Heart right ventricle (tissue), 16 donors: Measurements from ENCODE around the gene COL25A1. TPM values are rescaled to one million over a fixed set of nuclear protein-coding genes. Genes with fewer than 3 reads are reported as not detected.

Source experiments
- ATAC-seq, 8 donors: fragments of 200-7000 bp; cut with Tn5 transposase; one replicate each; pipeline ENCODE4 v1.9.1; 2020; ENCODE audit warnings: mild to moderate bottlenecking in 8 of 8, moderate library complexity in 8 of 8, moderate number of reproducible peaks in 1 of 8
- DNase-seq, 2 donors: peaks; one replicate each; pipeline ENCODE4 v3.0.0-alpha.2; 2020
- H3K27ac ChIP-seq, 10 donors: fragments of 200-600 bp; sonication (generic) in 2 of 10; one replicate each; pipeline versions ENCODE4 v1.5.0 to v1.8.0; 2020 to 2022; ENCODE audit warnings: mild to moderate bottlenecking in 3 of 10
- H3K27me3 ChIP-seq, 7 donors: fragments of 200-600 bp; one replicate each; pipeline ENCODE4 v1.8.0; 2021 to 2022; ENCODE audit warnings: mild to moderate bottlenecking in 2 of 7
- H3K36me3 ChIP-seq, 9 donors: fragments of 200-600 bp; sonication (generic) in 1 of 9; one replicate each; pipeline versions ENCODE4 v1.5.0 to v1.8.0; 2020 to 2022; ENCODE audit warnings: mild to moderate bottlenecking in 2 of 9
- H3K4me1 ChIP-seq, 9 donors: fragments of 200-600 bp; sonication (generic) in 1 of 9; one replicate each; pipeline versions ENCODE4 v1.5.0 to v1.8.0; 2020 to 2022; ENCODE audit warnings: mild to moderate bottlenecking in 4 of 9
- H3K4me3 ChIP-seq, 10 donors: fragments of 200-600 bp; sonication (generic) in 2 of 10; one replicate each; pipeline versions ENCODE4 v1.5.0 to v1.8.0; 2020 to 2022; ENCODE audit warnings: mild to moderate bottlenecking in 7 of 10, moderate library complexity in 2 of 10
- H3K9me3 ChIP-seq, 11 donors: fragments of 200-600 bp in 10 of 11; sonication (generic) in 2 of 11; one replicate each; pipeline versions ENCODE4 v1.5.0 to v1.8.0; 2013 to 2022; ENCODE audit warnings: mild to moderate bottlenecking in 2 of 11, control low read depth in 1 of 11, moderate library complexity in 1 of 11
- CTCF ChIP-seq, 9 donors: fragments of 200-600 bp; sonication (generic) in 2 of 9; IDR thresholded peaks; one replicate each; pipeline versions ENCODE4 v1.5.0 to v1.8.0; 2021 to 2022; ENCODE audit warnings: antibody characterized with exemption in 9 of 9, mild to moderate bottlenecking in 5 of 9, moderate library complexity in 1 of 9
- WGBS, 2 donors: extraction: QIAGEN DNeasy Blood & Tissue Kit; methylation state at CpG; one replicate each; pipeline ENCODE4 v1.1.7; 2013; ENCODE audit warnings: inconsistent platforms in 1 of 2; 5-methylcytosine and 5-hydroxymethylcytosine counted together
- intact Hi-C, 10 donors: fragments of 100-400 bp; cut with DNase I; formaldehyde crosslinking; loops; one replicate each; pipeline versions ENCODE4 v1.11.1 to v1.14.2; 2022
- polyA plus RNA-seq, 2 donors: library from polyadenylated mRNA; stranded (reverse); fragments of 200-250 nt; gene quantifications; one replicate each; pipeline ENCODE4 v1.2.3, GENCODE V29; 2013
- total RNA-seq, 10 donors: library from RNA; stranded (reverse); fragmentation: NEBNext Ultra II Directional in 3 of 10; extraction: Animal tissue kit (Norgen Biotek cat#: 25700) in 3 of 10; gene quantifications; one replicate each; pipeline versions ENCODE4 v1.2.1 to v1.2.4, GENCODE V29; 2021 to 2023
- donor health status: Arrhythmogenic right ventricular cardiomyopathy.
- donor health status: ischemic (EF 13 %, LVEDD 7.1; RV severe dilation, severe dysfunction).
- donor health status: healthy with polysubstance abuse.
- donor health status: DM: no; HTN: yes; CAD: no.
- donor health status: DM: no; HTN: no; CAD: no.
- donor health status: ischemic (EF 25% LVEDD 6.9; RV normal size, moderate dysfunction).
- donor health status: ischemic (EF 25% LVEDD 5.7; RV mildly dilated, moderate dysfunction).
- donor health status: healthy.
- donor health status: DM: yes; HTN: yes; CAD: no.
- donor health status: Ischemic cardiomyopathy.
- donor health status: ischemic (EF 35%, LVEDD 5.7; RV mildly dilated, moderate dysfunction).
- donor health status: nonischemic (EF 11% LVEDD 7.7; RV severe dilation, severe dysfunction).
- donor health status: DM: yes; HTN: yes; CAD: no.
- donor health status: PGD.
- donor health status: ischemic (EF 29% LVEDD 5.4; RV normal size, mild dysfunction).
- donor health status: nonischemic (EF 23%, LVEDD 6.1; RV moderate dilation, normal function).

COL25A1 gene
- total and polyA plus RNA-seq, 12 donors = 0.07 to 1.2 (median 0.41) TPM

- DNase-seq (no peak), ATAC-seq (no peak)
- no peak overlapping the region for H3K27ac ChIP-seq
- H3K36me3 ChIP-seq = no peaks in the 10 kb centered on the region
- no peaks in the 10 kb centered on the region for H3K4me1 ChIP-seq
- intact Hi-C loops = no loop called here
- 60 to 70% methylated on average over 9 of the region's 9 CpGs for WGBS, 2 donors
- no peaks in the 10 kb centered on the region for H3K9me3 ChIP-seq
- H3K27me3 ChIP-seq = no peaks in the 10 kb centered on the region
- no peak overlapping the region for H3K4me3 ChIP-seq
- TF ChIP-seq CTCF (IDR thresholded peaks at IDR 0.05) = no peak
Measured at GRCh38 chr4:109091727-109092409, 210.6 kb downstream of the COL25A1 start.

- H3K27me3 ChIP-seq = no peaks in the 10 kb centered on the region
- H3K4me3 ChIP-seq = no peak overlapping the region
- WGBS, 2 donors = 92 to 96% methylated on average over 3 of the region's 3 CpGs
- TF ChIP-seq CTCF (IDR thresholded peaks at IDR 0.05) = no peak
- DNase-seq = no peak
- H3K27ac ChIP-seq = no peak overlapping the region
- peaks cover 0 to 7% (median 0%) of the 10 kb centered on the region in 9 donors for H3K4me1 ChIP-seq
- intact Hi-C loops = no loop called here
- no peaks in the 10 kb centered on the region for H3K36me3 ChIP-seq
- H3K9me3 ChIP-seq = no peaks in the 10 kb centered on the region
- no peak for ATAC-seq
Measured at GRCh38 chr4:109083911-109084310, 218.5 kb downstream of the COL25A1 start.

GRCh38 chr4:109079731-109080130 is 222.7 kb downstream of the COL25A1 start:
- no peak for DNase-seq
- no peak for ATAC-seq
- intact Hi-C loops = no loop called here
- Histone ChIP-seq H3K4me1 (peaks cover 0 to 16% (median 0%) of the 10 kb centered on the region in 9 donors), H3K9me3 (no peaks in the 10 kb centered on the region), H3K27me3 (no peaks in the 10 kb centered on the region), H3K36me3 (no peaks in the 10 kb centered on the region), H3K27ac (no peak overlapping the region), H3K4me3 (no peak overlapping the region)
- 49 to 71% methylated on average over 4 of the region's 4 CpGs for WGBS, 2 donors
- no peak for TF ChIP-seq CTCF (IDR thresholded peaks at IDR 0.05)

GRCh38 chr4:109079201-109079600 is 223.3 kb downstream of the COL25A1 start:
- no peak for DNase-seq
- Histone ChIP-seq H3K27me3 (no peaks in the 10 kb centered on the region), H3K27ac (no peak overlapping the region), H3K9me3 (no peaks in the 10 kb centered on the region), H3K4me3 (no peak overlapping the region), H3K36me3 (no peaks in the 10 kb centered on the region), H3K4me1 (peaks cover 0 to 16% (median 0%) of the 10 kb centered on the region in 9 donors)
- no peak for ATAC-seq
- intact Hi-C loops = no loop called here
- TF ChIP-seq CTCF (IDR thresholded peaks at IDR 0.05) = no peak
- WGBS, 2 donors = 74 to 81% methylated on average over 2 of the region's 2 CpGs
